NT2/D1 (cell line): Measurements from ENCODE around the gene INSIG1.

Experiments
- SUZ12 ChIP-seq: IDR thresholded peaks from 2 replicates; pipeline ENCODE4 v1.6.1; 2011; ENCODE audit not compliant: insufficient read length, insufficient read depth; ENCODE audit errors: extremely low read depth
- YY1 ChIP-seq: IDR thresholded peaks from 2 replicates; pipeline ENCODE4 v1.6.1; 2011; ENCODE audit not compliant: insufficient read length, insufficient read depth
- ZNF274 ChIP-seq: IDR thresholded peaks from 2 replicates; pipeline ENCODE4 v1.6.1; 2011; ENCODE audit warnings: mild to moderate bottlenecking, low read depth, low read length

GRCh38 chr7:155255621-155256020 lies 42.1 kb upstream of the INSIG1 start:
- TF ChIP-seq YY1 (no peak), SUZ12 (no peak), ZNF274 (no peak)
